GM18870 (cell line): Measurements from ENCODE around the gene SKAP2.

Experiments used
- ATAC-seq: cut with Tn5 transposase; IDR thresholded peaks from one replicate; pipeline ENCODE4 v1.9.1; 2021; ENCODE audit warnings: moderate library complexity; ENCODE audit not compliant: unreplicated experiment

SKAP2 gene, protein sequence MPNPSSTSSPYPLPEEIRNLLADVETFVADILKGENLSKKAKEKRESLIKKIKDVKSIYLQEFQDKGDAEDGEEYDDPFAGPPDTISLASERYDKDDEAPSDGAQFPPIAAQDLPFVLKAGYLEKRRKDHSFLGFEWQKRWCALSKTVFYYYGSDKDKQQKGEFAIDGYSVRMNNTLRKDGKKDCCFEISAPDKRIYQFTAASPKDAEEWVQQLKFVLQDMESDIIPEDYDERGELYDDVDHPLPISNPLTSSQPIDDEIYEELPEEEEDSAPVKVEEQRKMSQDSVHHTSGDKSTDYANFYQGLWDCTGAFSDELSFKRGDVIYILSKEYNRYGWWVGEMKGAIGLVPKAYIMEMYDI

DNA sequence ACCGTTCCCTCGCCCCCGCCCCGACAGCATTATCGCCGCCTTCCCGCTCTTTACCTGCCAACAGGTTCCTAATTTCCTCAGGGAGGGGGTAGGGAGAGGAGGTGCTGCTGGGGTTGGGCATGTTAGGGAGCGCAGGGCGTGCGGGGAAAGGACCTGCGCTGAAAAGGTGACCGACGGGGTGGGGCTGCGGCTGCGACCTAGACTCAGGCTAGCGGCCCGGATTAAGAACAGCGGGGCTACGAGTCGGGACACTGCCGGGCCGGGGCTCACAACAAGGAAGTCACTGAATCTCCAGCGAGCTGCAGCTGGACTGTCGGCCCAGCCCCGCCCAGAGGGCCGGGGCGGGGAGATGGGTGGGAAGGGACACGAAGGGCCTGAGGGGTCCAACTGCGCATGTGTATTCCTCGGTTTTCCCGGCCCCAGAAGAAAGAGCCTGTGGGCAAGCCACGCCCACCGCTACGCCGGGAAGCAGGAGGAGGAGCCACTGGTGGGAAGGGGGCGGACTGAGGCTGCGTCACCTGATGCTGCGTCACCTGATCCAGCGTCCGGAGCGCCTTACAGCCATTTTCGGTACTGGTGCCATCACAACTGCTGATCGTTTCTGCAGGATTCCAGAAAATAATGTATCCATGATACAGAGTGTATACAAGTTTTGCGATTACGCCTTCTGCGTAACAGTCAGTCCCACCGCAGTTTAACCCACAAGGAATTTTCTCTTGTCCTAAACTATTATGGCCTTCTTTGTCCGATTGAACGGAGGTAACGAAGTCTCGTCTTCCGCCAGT lies at the start of gene SKAP2:
TSS of gene SKAP2 (minus strand) at position 282 of the 785 bp plus-strand sequence. CDS start at position 121, 161 bp downstream.
- ATAC-seq = peak; percentile 86

DNA sequence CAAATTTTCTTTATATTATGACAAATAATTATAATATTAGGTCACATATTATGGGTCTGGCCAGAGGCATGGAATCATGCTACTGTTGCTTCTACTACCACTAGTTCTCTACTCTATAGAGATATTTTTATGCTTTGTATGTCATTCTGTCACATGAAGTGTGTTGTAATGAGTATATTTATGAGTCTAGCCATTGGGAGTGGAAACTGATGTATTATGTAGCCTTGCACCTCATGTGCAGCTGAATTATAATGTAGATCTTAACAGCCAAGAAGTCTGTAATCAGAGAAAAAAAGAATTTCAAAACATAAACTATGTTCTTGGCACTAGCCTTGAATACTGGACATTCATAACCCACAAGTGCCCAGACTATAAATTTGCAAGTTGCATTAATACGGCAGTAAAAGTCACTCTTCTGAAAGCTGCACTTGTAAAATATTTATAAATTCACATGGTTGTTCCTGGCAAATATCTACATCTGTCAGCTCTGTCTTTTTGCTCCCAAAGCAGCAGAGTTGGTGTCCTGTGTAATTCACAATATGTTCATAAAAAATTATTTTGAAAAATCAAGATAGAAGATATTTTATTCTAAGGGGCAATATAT lies 48.6 kb upstream of the SKAP2 start:
- no peak for ATAC-seq

DNA sequence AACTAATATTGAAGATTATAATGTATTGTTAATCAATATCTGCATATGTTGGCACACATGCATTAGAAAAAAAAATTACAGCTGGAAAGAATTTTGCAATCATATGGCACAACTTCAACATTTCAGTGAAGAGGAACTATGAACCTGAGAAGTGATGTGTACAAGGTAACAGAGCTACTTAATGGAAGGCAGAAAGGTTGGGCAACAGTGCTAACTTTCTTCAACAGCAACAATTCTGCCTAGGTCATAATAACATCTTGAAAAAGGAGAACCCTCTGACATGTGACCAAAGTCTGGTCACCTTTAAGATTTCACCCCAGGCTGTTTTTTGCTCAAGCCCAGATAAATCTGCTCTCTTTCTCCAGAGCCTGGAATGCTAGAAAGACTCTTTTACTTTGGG lies 47.9 kb upstream of the SKAP2 start:
- no peak for ATAC-seq

DNA sequence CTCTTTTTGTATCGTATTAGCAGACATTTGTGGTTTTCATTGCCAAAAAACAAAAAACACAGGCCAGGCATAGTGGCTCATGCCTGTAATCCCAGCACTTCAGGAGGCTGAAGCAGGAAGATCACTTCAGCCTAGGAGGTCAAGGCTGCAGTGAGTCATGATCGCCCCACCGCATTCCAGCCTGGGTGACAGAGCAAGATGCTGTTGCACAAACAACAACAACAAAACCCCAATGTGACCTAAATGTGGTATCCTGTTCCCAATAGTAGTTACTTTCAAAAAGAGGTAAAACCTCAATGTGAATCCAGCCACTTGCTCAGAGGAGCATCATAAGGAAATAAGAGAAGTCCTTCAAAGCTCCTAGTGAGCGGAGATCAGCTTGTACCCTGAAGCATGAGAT lies 45.8 kb upstream of the SKAP2 start:
- no peak for ATAC-seq

DNA sequence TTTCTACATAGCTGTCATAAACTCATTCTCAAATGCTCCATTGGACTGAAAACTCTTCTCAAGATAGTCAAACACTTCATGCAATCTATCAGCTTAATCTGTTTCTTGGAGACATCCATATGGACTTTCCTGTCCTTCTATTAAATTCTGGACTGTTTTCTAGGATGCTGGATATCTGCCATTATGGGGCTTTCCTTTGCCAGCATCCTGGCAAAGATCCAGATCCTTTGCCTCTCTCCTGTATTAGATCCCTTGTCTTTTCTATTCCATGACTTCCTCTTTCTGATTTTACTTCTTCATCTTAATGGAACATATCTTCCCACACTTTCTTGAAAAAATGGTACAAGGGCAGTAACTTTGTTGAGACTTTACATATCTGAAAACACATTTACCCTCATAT lies 35.9 kb upstream of the SKAP2 start:
- no peak for ATAC-seq

DNA sequence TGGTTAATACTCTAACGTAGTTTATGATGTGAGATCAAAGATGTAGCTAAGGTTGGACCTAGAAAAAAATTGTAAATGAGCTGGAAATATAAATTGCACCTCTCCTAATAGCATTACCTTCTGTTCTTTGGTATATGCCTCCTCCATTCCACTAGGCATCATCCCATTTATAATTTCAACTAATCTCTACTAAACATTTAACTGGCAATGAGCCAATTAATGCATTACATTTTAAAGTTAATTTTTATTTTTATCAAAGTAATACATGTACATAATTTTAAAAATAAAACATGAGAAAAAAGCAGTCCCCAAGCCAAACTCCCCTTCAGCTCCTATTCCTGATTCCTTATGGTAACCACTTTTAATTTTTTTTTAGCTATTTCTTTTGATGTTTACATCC lies 35.1 kb upstream of the SKAP2 start:
- ATAC-seq = no peak

DNA sequence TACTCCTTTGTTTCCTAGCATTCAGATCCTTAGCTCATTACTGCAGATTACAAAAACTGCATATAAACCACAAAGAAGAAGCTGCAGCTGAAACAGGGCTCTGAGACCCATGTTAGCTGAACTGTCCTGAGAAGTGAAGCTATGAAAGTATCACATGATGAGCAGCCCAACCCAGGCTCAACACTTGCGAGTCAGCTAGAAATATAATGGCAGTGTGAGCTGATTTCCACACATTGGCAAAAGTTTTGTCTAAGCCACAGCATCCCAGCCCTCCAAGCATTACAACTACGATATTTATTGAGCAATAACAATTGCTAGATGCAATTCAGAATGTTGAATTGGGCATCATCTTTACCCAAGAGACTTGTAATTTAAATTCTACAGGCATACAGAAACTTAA lies 34.5 kb upstream of the SKAP2 start:
- no peak for ATAC-seq

DNA sequence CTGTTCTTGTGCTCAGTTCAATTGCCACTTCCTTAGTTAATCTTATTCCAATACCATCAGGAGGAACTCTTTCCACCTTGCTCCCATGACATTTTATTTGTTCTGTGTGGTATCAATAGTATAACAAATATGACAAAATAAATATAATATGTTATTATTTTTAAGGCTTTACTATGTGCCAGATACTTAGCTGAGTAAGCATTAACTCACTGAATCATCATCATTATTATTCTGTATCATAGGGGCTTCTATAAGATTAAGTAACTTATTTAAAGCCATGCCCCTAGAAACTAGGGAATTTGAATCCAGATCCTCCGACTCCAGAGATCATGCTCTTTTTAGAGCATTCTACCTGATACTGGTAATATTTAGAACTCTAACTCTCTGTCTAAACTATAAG lies 33.5 kb upstream of the SKAP2 start:
- no peak for ATAC-seq

DNA sequence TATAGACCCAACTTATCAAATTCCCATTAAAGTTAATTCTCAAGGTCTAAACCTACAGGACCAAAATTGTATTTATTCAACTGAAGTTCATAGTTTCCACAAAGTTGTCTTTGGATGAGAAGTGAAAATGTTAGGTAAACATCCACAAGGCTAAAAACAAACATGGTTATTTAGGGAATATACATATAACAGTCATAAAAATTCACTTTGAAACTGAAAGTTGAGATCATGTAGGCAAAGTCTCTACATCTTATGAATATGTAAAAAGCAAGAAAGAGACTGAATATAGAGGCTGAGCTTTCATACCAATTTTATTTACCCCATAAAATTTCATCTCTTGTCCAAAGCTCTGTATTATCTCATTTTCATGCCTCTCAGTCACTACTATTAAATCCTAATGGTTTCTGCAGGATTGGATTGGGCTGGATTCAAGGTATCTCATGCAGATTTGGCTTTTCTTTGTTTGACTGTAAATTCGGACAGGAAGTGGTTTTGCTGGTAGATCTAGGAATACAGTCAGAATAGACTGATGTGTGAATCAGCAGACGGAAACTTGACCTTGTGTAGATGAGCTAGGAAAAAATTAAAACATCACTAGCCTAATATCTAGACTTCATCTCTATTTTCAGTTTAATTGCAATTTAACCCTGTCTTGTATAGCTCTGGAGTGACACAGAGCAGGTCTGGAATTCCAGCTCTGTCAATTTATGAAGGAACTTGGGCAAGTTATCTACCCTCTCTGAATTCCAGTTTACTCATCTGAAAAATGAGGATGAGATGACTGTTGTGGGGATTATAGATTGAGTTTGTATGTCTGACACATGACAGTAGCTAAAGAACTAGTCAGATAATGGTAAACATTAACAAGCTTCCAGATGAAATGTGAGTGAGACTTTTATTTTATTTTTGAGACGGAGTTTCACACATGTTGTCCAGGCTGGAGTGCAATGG lies 27.3 kb upstream of the SKAP2 start:
- peak; percentile 53 for ATAC-seq

DNA sequence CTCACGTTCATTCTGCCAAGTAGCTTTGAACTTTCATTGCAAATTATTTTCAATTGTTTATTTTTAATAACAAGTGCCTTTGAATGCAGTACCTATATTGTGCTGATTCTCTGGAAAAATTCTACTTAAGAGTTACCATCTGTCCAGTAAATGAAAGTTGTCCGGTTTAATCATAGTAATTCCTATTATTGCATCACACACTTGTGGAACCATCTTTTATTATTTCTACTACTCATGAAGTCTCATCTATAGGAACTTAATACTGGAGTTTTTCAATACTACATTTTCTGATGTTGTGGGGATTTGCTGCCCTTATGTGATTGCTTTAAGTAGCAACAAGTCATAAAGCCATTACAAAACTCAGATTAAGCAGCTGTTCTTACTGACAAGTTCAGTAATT lies 16.5 kb upstream of the SKAP2 start:
- ATAC-seq = no peak

DNA sequence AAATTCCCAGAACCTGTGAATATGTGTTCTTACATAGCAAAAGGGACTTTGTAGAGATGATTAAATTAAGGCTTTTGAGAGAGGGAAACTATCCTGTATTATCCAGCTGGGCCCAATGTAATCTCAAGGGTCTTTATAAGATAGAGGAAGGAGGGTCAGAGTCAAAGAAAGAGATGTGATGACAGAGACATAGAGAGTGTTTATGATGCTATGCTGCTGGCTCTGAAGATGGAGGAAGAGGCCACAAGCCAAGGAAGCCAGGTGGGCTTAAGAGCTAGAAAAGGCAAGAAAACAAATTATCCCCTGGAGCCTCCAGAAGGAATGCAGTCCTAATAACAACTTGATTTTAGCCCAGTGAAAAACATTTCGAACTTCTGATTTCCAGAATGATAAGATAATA lies 15.3 kb upstream of the SKAP2 start:
- ATAC-seq = no peak

DNA sequence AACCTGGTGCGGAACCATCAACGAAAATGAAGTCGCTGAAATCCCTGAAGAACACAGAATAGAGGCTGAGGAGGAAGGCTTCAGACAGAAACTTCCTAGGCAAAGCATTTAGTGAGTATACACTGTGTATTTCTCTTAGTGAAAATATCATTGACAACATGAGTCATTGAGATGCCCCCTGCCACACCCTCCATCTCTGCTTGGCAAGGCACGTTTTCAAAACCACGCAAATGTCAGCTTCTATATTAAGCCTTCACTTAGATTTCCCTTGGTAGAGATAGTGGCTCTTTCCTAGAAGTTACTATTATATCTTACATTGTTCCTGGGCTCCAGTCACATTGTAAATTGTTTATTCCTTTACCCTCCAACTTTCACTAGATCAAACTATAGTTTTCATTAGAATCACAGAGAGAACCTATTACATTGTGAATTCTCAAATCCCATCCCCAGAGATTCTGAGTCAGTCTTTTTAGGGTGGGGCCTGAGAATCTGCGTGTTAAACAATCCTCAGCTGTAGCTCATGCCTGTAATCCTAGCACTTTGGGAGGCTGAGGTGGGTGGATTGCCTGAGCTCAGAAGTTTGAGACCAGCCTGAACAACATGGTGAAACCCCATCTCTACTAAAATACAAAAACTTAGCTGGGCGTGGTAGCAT lies 4.6 kb upstream of the SKAP2 start:
- no peak for ATAC-seq

DNA sequence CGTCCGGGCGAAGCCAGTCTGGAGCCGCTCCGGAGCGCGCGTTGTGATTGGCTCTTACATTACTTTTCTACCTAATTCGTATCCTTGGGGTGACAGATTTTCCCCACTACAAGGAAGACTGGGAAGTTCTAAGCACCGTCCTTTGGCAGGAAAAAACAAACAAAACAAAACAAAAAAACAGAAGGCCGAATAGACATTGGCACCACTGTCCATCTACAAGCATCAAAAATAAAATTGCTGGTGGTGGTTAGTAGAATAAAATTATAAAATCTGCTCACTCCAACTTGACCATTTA lies 651 bp upstream of the SKAP2 start:
- ATAC-seq = peak; percentile 38

DNA sequence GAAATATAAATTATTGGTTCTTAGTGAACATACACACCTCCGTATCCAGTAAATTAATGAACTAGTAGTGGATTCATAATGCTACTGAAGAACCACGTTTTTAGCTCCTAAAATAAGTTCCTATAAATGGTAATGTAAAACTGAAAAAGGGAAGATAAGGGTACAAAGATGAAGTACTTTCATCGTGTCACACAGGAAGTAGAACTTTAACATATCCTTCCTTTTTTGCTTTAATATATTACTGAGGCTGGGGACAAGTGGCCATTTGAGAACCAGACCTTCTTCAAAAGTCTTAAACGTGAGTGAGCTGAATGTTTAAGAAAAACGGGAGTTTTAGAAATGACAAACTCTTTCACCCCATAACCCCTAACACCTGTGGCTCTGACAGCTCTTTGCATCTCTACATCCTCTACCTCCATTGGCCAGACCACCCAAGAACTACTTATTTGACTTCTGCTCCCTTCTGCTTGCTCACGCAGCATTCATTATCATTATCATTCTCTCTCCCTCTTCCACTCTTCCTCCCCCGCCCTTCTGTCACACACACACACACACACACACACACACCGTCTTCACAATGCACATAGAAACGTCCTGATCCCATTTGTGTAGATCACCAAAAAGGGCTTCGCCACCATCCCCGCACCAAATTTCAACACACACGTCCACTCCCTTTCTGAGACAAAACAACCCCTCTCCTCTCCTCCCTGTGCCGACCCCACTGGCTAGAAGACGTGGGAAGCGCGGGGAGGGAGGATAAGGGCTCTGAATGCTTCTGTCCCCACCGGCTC lies 677 bp downstream of the SKAP2 start:
- no peak for ATAC-seq

DNA sequence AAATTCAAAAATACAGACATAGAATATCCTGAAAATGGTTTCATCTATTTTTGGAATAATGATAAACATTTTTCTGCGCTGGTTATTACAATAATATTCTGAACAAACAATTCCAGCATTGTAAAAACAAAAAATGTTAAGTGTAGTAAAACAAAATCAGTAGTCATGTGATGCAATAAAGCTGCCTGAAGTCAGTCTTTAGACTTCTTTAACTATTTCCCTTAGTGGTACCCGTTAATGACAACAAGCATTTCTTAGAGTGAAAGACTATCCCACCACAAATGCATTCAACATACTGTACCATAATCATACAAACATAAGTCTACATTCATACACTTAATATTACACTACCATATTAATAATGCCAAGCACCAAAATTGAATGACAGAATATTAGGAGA lies 1.6 kb downstream of the SKAP2 start:
- ATAC-seq = no peak

DNA sequence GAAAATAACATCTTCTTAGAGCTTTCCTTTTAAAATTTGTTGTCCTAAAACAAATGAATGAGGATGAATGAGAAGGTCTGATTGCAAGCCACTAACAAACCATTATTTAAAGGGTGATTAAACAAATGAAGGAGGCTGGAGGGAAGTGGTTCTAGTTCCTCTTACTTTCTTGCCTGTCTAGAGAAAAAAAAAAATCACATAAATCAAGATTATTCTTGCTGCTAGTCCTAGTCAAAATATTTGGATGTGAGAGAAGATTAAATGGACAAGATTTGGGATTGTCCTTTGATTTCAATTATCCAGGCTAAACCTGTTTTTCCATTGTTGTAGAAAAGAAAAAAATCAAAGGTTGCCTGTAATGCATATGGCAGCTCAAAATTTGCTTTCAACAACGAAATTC lies 3.3 kb downstream of the SKAP2 start:
- ATAC-seq = no peak

DNA sequence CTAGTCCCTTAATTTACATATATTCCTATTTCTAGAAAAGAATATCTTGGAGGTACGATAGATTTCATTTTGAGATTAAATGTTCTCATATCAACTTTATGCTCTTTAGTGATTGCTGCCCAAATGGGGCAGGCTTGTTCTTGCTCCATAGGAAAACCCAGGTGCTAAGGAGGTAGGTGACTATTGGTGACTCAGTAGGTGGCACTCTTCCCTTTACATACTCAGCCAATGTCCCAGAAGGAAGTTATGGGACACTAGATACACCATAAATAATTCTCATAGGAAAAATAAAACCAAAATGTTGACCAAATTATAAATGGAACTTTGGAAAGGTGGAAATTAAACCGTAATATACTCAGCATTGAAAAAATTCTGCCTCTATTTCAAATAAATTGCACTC lies 4.0 kb downstream of the SKAP2 start:
- no peak for ATAC-seq

DNA sequence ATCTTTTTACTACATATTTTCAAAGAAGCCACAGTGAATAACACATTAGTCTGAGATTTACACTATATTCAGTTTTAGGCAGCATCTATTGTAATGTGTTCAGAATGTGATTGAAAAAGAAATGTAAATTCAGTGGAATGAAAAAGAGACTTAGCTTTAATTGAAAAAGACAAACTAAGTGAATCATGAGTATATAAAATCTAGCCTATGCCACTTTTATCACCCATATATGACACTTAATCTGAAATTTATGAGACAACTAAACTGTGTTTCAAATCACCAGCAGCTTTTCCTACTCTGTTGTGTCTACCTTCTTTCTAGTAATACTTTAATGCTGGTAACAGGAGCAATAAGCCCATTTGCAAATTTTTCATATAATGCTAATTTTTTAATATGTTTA lies 4.7 kb downstream of the SKAP2 start:
- ATAC-seq = no peak

DNA sequence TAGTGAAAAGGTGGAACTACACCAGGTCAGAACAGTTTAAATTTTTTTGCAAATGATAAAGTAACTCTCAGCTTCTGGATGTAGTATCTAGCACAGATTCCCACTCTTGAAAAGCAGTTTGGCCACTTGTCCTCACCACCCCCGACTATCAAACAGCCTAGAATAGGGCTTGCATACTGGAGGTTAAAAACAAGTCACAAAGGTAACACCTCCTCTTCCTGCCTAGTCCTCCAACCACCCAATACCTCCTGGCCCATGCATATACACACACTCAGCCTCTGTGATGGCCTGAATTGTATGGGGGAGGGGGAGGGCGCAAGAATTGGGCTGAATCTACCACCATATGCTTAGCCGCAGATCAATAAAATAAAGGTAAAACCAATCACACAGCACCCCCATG lies 5.7 kb downstream of the SKAP2 start:
- ATAC-seq = no peak

DNA sequence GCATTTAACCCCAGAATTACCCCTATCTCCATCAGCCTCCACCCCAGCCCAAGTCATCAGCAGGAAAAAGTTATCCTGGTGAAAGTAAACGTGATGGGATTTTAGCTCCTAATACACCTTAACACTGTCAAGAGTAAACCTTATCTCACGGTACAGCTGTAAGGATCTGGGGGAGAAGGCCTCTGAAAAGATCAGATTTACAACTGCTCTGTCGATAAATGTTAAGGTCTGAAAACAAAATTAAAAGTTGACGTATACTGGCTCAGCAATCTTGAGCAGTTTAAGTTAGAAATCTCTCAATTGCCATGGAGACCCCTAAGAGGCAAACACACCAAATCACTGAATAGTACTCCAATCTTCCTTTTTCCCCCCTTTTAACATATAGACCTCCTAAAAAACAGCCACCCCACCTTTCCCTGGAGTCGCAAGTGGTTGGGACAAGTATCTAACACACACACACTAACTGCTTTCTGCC lies 6.1 kb downstream of the SKAP2 start:
- no peak for ATAC-seq
